Measurements from ENCODE around the gene RSPH4A.
"Not testable (repeated sequence)": the region's sequence is repeated elsewhere in the genome, so short reads cannot be mapped to it uniquely, and the experiment has no call there.

The RSPH4A gene

DNA sequence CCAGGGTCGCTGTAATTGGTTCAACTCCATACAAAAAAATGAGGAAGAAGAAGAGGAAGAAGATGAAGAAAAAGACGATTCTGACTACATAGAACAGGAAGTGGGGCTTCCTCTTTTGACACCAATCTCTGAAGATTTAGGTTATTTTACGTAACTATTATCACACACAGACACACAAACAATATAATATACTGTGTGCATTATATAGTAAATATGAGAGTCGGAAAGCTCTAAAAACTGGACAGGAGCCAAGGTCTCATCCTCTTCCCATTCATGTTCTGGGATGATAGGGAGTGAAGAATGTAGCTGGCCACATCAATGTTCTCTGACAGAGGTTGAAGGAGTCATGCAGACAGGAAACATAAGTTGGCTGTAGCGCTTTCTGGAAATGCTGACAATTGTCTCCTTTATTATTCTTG, 13.3 kb downstream of the RSPH4A start:
- DNase-seq (ENCODE audit: low spot score): no peak

GRCh38 chr6:116631379-116631990, 15.2 kb downstream of the RSPH4A start:
- no peak for DNase-seq (ENCODE audit: low spot score)

DNA sequence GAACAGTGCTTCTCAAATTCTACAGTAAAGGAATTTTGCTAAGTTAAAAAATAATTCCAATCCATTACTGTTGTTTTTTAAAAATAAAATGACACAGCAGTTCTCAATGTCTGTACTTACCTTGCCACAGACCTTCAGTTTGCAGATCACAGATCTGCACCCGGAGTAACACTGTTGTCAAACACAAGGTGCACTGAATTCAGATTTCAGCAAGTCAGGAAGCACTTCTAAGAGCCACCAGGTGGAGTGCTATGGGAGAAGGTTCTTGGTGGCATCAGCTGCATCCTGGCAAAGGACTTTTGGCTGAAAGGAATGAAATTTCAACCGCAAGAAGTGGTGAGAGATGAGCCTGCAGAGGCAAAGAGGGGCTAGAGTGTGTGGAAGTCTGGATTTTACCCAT, 17.4 kb downstream of the RSPH4A start:
- no peak for DNase-seq (ENCODE audit: low spot score)

DNA sequence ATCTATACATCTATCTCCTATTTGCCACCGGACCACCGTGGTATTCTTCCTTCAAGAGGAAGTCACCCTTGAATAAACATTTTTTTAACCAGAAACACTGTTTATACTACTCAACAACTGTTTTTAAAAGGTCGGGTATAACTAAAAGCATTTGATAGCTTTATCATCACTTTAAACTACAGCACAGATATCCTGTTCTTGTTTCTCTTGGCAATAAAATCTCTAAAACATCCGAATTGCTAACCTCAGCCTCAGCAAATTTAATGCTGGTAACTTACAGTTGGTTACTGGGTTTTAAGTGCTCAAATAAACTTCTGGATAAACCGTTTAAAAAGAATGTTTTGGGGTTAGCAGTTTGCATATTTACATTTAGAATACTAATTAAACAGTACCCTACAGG, 31.9 kb downstream of the RSPH4A start:
- no peak for DNase-seq (ENCODE audit: low spot score)

DNA sequence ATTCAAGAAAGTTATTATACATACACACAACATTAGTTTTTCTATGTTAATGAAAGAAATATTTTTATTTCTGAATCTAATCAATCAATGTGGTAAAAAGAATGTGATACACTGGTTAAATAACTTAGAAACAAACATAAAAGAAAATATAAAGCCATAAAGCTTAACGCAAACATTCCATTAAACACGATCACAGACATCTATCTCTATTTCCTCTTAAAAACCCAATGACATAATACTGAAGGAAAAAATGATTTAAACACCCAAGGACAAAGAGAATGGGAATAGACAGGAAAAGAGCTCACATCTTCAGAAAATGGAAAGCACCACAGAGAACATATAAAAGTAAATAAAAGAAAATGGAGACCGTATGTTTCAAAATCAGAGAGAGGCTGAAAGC, 32.9 kb downstream of the RSPH4A start:
- DNase-seq (ENCODE audit: low spot score): no peak

- DNase-seq (ENCODE audit: low spot score): no peak
Observed at GRCh38 chr6:116651916-116652315, 35.6 kb downstream of the RSPH4A start.

GRCh38 chr6:116661594-116661993, 45.3 kb downstream of the RSPH4A start:
- DNase-seq (ENCODE audit: low spot score): no peak

- DNase-seq (ENCODE audit: low spot score): peak; percentile 15
Observed at GRCh38 chr6:116662202-116662601, 45.9 kb downstream of the RSPH4A start.

DNA sequence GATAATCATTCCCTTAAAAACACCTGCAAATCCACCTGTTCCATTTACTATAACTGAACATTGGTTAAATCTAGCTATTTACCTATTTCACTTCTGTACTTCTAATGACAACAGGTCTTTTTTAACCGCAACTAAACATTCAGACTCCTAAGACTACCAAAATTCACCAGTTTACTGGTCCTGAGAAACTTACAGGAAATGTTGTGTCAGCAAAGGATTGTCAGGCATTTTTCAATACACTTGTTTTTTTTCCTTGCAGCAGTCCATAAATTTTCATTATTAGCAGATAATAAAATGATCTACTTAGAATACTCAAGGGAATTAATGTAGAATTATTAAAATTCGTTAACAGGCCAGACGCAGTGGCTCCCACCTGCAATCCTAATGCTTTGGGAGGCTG, 47.0 kb downstream of the RSPH4A start:
- DNase-seq (ENCODE audit: low spot score): no peak

- DNase-seq (ENCODE audit: low spot score): not testable (repeated sequence)
Observed at GRCh38 chr6:116664169-116664568, 47.9 kb downstream of the RSPH4A start.

DNA sequence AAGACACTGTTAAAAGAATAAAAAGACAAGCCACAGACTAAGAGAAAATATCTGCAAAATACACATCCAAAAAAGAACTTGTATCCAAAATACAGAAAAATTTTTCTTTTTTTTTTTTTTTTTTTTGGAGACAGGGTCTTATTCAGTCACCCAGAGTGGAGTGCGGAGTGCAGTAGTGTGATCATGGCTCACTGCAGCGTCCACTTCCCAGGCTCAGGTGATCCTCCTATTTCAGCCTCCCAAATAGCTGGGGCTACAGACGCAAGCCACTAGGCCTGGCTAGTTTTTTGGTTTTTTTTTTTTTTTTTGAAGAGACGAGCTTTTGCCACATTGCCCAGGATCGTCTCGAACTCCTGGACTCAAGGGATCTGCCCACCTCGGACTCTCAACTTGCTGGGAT, 49.2 kb downstream of the RSPH4A start:
- DNase-seq (ENCODE audit: low spot score): no peak

- peak; percentile 69 for DNase-seq (ENCODE audit: low spot score)
Observed at GRCh38 chr6:116666869-116667268, 50.6 kb downstream of the RSPH4A start.

- DNase-seq (ENCODE audit: low spot score): no peak
Observed at GRCh38 chr6:116667623-116668022, 51.3 kb downstream of the RSPH4A start.

- DNase-seq (ENCODE audit: low spot score): no peak
Observed at GRCh38 chr6:116672306-116672705, 56.0 kb downstream of the RSPH4A start.

GRCh38 chr6:116676021-116676420, 59.7 kb downstream of the RSPH4A start:
- DNase-seq (ENCODE audit: low spot score): no peak

DNA sequence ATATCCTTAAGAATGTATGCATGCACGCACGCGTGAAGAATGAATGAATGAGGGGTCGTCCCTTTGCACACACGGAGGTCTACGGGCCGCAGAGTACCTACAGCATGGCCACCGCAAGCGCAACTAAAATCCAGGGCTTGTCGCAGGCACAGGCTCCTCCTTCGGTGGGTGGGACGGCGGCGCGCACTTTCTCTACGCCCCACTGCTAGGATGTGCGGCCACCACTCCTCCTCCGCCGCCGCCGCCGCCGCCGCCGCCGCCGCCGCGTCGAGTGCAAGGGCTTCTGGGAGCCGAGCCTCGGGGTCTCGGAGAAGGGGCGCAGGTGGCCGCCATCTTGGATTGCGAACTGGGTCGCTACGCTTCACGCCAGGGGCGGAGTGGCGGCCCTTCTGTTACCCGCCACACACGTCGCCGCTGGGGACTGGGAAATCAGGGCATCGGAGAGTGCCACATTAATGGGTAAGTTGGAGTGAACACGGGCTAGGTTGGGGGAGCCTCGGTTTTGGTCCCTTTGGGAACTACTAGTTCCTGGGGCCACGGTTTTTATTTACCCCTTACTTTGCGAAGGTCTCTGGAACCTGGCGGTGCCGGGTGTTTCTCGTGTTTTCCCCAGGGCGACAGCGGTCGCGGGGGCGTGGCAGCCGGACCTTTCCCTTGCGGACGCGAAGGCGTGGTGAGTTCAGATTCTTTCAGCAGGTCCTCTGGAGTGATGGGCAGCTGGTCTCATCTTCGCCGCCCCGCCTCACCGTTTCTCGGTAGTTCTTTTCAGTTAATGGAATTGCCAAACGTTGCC, 64.8 kb downstream of the RSPH4A start, which contains the start of gene KPNA5:
Gene KPNA5 (plus strand): TSS at position 332 of the 793 bp plus-strand sequence. CDS start 124 bp downstream, at position 456.
- DNase-seq (ENCODE audit: low spot score): peak; percentile 92

DNA sequence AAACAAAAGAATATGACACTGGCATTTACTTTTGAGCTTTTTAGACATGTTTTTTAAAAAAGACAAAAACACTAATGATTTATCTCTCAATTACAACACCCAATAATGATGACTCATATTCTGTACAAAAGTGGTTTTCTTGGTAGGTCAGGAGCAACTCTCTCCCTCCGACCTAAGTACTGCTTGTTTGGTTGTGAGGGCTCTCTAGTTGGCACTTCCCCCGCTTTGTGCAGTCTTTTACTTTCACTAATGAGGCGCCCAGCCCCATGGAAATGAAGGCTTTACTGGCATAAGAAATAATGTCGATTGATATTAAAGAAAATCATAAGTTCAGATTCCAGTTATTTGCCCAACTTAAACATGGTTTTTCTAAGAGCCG, 66.0 kb downstream of the RSPH4A start:
- peak; percentile 65 for DNase-seq (ENCODE audit: low spot score)
